PFSK-1 (cell line): ENCODE measurements around the gene UGT2B17.

Source experiments
- POLR2AphosphoS5 ChIP-seq: IDR thresholded peaks from 2 replicates; pipeline ENCODE4 v1.6.1; 2012; ENCODE audit warnings: low read depth, mild to moderate bottlenecking, control low read depth, low read length, moderate library complexity
- REST ChIP-seq, 2 experiments: IDR thresholded peaks; 2 replicates each; pipeline versions ENCODE4 v1.6.1 to v1.8.0; 2011 to 2012; ENCODE audit warnings: low read depth in 2 of 2, low read length in 2 of 2, control low read depth in 1 of 2, inconsistent platforms in 1 of 2, mild to moderate bottlenecking in 1 of 2, moderate library complexity in 1 of 2; ENCODE audit not compliant: insufficient read depth in 1 of 2
- SIN3A ChIP-seq: IDR thresholded peaks from 2 replicates; pipeline ENCODE4 v1.6.1; 2012; ENCODE audit warnings: mild to moderate bottlenecking, low read length, moderate library complexity, borderline replicate concordance; ENCODE audit not compliant: insufficient read depth

GRCh38 chr4:68489338-68489737 lies 86.8 kb downstream of the UGT2B17 start:
- TF ChIP-seq REST (IDR thresholded peaks at IDR 0.05; ENCODE audit: insufficient read depth in 1 of 2, low read depth in 2 of 2, low read length in 2 of 2): no peak
- no peak for TF ChIP-seq POLR2AphosphoS5
- TF ChIP-seq SIN3A: no peak
